GM21576 (cell line): Measurements from ENCODE around the gene ZCCHC2.

Experiments
- ATAC-seq: cut with Tn5 transposase; IDR thresholded peaks from one replicate; pipeline ENCODE4 v1.9.1; 2021; ENCODE audit warnings: mild to moderate bottlenecking, moderate library complexity; ENCODE audit not compliant: unreplicated experiment

ZCCHC2 gene

DNA sequence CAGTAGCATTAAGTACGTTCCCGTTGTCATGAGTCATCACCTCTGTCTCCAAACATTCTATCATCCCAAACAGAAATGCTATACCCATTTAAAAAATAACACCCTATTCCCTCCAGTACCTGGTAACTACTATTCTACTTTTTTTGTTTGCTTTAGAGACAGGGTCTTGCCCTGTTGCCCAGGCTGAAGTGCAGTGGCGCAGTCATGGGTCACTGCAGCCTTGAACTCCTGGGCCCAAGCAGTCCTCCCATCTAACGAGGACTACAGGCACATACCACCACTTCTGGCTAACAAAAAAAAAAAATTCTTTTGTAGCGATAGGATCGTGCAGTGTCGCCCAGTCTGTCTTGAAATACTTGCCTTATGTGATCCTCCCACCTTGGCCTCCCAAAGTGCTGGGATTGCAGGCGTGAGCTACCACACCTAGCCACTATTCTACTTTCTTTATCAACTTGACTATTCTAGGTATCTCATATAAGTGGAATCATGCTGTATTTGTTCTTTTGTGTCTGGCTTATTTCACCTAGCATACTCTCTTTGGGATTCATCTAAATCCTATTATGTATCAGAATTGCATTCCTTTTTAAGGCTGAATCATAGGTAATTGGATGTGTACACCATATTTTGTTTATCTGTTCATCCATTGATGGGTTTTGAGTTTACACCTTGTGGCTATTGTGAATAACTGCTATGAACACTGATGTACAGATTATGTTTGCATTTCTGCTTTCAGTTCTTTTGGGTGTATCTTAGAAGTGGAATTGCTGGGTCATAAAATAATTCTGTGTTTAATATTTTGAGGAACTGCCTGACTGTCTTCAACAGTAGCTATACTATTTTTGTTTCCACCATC, 14.4 kb downstream of the ZCCHC2 start:
- ATAC-seq: no peak

DNA sequence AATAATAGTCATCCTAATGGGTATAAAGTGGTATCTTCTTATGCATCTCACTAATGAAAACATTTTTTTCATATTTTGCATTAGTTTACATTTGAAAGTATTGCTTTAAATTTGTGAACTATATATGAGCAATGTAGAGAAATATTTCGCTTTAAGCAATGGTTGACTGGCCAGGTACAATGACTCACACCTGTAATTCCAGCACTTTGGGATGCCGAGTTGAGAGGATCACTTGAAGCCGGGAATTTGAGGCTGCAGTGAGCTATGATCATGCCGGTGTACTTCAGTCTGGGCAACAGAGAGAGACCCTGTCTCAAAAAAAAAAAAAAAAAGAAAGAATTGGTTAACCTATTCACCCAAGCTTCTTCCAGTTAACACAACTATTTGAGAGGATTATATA, 15.1 kb downstream of the ZCCHC2 start:
- ATAC-seq: no peak

DNA sequence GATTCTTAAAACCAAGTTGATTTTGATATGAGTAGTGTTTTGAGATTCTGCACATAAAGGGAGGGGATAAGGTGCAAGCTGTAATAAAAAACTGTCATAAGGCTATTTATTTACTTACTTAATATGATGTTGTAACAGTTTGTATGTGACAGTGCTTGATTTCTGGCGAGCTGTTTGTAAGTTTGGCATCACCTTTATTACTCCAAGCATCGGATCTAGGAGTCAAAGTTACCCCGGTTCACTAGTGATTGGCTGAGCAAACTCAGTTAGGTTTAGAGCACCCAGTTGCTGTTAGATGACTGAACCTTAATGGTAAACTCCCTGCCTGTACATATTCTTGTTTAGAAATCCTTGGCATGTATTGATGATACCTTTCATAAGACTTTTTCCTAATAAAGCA, 16.1 kb downstream of the ZCCHC2 start:
- ATAC-seq: no peak

GRCh38 chr18:62539284-62540165, 16.7 kb downstream of the ZCCHC2 start:
- no peak for ATAC-seq

DNA sequence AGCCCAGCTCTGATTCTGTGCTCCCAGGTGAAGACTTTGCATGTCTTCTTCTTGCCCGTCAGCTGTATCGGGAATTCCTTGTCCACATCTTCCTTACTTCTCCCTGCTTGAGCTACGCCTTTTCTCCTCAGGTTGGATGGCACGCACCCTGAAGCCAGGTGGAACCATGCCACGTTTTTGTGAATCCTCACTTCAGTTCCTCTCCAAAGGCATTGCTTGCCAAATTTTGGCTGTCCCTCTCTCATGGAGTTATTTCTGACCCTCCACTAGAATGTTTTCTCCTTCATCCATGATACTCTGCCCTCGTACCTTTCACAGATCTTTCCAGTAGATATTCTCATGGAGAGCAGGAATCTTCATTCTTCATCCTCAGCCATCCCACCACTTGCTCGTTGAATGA, 20.2 kb downstream of the ZCCHC2 start:
- no peak for ATAC-seq

GRCh38 chr18:62545098-62545497, 22.3 kb downstream of the ZCCHC2 start:
- ATAC-seq: no peak

GRCh38 chr18:62549755-62550154, 26.9 kb downstream of the ZCCHC2 start:
- ATAC-seq: no peak

DNA sequence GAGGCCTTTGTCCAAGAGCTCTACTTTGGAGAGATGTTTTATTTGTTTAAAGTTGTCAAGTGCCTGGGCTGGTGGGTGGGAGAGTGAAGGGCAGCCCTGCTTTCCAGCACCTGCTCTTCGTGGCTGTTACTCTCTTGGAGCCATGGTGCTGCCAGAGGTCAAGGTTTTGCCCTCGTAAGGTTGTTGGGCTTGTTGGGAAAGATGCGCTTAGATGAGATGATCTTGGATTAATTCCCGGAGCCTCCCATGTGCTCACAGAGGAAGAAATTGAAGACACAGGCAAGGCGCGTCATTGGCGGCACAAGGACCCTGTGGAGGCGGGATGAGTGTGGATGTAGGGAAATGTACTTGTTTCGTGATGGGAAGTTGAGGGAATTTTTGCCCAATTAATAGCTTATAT, 27.9 kb downstream of the ZCCHC2 start:
- no peak for ATAC-seq

GRCh38 chr18:62551972-62552513, 29.2 kb downstream of the ZCCHC2 start:
- no peak for ATAC-seq

DNA sequence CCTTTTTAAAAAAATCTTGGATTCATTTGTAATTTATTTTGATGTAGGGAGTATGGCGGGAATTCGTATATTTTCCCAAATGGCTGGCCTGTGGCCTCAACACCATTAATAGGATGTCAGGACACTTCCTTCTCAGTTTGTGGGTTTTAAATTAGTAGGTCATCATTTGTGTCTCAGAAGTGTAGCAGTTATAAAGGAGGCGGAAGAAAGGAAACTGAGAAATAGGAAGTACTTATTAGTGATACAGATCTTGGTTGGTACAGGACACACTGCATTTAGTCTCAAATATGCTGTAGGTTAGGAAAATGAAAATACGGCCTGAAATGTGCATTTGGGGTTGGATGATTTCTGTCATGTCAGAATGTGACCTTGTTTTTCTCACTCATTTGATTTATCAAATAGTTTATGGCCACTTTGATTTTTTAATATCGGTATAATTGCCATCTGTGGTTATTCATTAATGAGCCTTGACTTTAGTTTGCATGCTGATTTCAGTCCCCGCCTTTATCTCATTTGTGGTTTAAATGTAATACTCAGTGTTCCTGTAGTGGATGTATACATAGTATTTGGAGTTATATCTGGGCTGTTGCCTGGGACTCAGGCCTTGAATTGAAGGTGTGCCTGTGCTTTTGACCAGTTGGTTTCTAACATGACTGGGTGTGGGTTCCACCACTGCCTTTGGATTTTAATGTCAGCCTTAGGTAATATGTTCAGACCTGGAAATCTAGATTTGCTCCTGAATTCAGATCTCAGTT, 31.4 kb downstream of the ZCCHC2 start:
- no peak for ATAC-seq

DNA sequence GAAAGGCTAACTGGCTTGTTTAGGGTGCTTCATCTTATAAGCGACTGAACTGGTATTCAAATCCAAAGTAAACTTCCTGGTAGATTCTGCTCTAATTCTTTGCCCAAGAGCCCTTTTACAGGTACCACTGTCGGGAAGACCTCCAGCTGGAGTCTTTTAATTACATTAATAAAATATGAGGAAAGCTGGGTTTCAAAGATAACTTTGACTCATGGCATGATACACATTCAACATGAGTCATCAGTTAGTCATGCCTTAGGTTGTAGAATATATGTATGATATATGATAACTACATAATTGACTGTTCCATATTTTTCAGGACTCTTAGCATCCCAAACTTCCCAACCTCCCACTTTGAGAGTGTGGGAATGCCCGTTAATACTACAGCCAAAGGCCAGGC, 32.3 kb downstream of the ZCCHC2 start:
- no peak for ATAC-seq

DNA sequence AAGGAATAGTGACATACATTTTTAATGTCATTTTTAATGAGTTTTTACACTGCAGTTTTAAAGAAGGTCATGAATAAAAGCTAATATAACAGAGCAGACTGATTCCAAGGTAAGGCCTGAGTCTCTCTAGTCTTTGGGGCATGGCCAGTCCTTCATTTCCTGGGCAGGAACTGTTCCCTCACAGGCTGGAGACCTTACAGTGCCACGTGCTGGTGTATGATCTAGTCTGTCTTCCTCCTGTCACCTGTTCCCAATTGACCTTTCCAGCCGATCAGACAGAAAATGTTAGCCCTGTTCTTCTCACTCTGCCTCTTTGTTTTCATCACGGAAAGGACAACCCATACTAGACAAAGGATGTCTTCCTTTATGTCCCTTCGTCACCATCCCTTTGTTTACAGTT, 33.6 kb downstream of the ZCCHC2 start:
- ATAC-seq: no peak

GRCh38 chr18:62558015-62558663, 35.3 kb downstream of the ZCCHC2 start:
- ATAC-seq: no peak

- ATAC-seq: no peak
Measured at GRCh38 chr18:62564044-62564443, 41.2 kb downstream of the ZCCHC2 start.

- ATAC-seq: no peak
Measured at GRCh38 chr18:62566199-62566598, 43.4 kb downstream of the ZCCHC2 start.

DNA sequence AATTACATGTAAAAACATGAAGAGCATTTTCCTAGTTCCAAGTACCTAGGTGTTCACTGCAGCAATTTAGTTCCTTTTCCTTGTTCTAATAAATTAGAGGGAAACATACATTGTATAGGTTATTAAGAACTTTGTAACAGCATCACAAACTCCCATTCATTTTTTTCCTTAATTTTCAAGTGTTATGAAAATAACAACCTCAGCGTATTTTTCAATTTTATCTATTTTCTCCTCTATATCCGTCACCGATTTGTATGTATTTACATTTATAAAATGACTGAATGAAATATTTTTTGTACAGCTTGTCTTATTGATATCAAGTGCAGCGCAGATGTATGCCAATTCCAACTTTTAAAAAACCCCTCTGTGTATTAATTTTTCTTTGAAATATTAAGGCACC, 44.0 kb downstream of the ZCCHC2 start:
- ATAC-seq: no peak

- no peak for ATAC-seq
Measured at GRCh38 chr18:62569081-62569655, 46.3 kb downstream of the ZCCHC2 start.

GRCh38 chr18:62571037-62571436, 48.2 kb downstream of the ZCCHC2 start:
- ATAC-seq: no peak

DNA sequence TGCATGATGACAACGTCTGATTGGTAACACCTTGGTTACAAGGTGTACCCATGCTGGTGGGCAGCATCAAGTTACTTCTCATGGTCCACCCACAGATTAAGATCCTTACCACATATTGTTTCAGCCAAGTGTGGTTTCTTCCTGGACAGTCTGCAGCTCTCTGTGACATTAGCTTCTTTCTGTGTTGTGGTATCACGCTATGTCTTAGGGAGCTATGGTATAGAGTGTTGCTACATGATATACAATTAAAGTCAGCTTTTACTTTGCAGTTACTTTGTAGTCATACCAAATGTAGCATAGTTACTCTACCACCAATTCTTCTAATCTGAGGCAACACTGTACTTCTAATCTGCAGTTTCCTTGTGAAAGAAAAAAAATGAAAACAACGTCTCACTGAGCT, 48.8 kb downstream of the ZCCHC2 start:
- no peak for ATAC-seq

- ATAC-seq: no peak
Measured at GRCh38 chr18:62572456-62572855, 49.6 kb downstream of the ZCCHC2 start.
